ENCODE data around the gene AUNIP.

The AUNIP gene

GRCh38 chr1:25807480-25808390 lies 51.5 kb downstream of the AUNIP start:
- no peak for DNase-seq

DNA sequence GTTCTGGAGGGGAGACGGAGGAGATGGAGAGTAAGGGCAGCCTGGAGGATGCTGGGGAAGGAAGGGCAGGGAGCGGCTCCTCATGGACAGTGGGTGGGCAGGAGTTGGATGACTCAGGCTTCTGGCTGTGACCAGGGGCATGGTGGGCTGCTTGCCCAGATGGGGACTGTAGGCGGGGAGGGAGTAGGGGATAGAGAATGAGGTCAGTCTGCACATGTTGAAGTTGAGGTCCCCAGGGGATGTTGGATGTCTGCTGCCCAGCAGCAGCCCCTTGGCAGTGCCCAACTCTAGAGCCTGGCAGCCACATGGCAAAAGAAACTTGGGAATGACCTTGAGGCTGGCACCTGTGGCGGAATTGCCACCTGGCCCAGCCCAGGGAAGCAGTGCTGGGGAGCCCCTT lies 52.8 kb downstream of the AUNIP start:
- no peak for DNase-seq

DNA sequence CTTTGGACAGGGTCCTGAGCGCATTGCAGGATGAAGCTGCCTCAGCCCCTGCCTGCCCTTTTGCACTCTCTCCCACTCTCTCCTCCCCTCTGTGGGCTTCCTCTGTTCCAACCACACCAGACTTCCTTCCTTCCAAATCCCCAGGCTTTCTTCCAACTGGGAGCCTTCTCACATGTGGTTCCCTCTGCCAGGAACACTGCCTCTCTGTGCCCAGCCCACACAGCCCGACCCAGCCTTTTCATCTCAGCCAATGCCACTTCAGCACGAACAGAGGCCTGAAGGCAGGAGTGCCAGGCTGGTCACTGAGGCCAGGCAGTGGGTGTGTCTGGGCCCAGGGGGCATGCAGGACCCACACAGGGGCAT lies 53.4 kb downstream of the AUNIP start:
- no peak for DNase-seq

DNA sequence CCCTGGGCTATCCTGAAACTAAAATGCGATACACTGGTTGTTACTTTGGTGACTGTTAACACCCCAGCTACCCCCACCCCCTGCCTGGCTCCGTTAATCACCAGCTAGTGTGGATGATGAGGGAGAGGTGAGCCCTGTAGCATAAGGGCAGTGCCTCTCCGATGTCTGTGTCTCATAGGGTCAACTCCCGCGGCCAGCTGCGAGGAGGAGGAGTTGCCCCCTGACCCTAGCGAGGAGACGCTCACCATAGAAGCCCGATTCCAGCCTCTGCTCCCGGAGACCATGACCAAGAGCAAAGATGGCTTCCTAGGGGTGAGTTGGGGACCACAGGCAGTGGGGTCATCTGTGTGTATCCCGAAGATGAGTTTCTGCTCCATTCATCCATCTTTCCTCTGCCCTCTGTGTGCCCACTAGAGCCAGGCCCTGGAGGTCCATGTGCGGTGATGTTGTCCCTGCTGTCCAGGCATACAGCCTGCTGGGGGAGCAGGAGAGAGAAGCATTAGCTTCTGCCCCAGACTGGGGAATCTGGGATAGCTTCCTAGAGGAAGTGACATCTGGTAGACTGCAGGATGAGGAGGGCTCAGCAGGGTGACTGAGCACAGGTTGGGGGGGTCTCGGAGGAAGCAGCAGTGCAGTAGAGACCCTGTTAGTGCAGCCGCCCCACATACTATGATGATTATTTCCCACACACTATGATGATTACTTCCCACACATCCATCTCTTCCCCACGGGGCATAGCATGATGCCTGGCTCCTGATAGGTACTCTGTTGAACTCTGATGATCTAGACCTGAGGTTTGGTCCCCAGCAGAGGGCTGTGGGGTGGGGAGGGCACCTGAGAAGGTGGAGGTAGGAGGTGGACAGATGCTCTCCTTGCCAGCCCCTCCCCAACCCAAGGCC lies 54.0 kb downstream of the AUNIP start:
- DNase-seq, result no peak

GRCh38 chr1:25804244-25804963 lies 54.9 kb downstream of the AUNIP start:
- no peak for DNase-seq

- DNase-seq, result no peak
Observed at GRCh38 chr1:25803368-25803767, 55.9 kb downstream of the AUNIP start.

GRCh38 chr1:25802915-25803314 lies 56.3 kb downstream of the AUNIP start:
- no peak for DNase-seq

- no peak for DNase-seq
Observed at GRCh38 chr1:25800703-25801377, 58.4 kb downstream of the AUNIP start.

GRCh38 chr1:25799935-25800702 lies 59.1 kb downstream of the AUNIP start, which contains the start of gene SELENON:
SELENON (plus strand) TSS chr1:25800193; CDS start chr1:25800231, 38 bp downstream.
- DNase-seq, result peak; percentile 10

GRCh38 chr1:25799352-25799934 lies 59.8 kb downstream of the AUNIP start:
- no peak for DNase-seq

- DNase-seq, result no peak
Observed at GRCh38 chr1:25798666-25799351, 60.4 kb downstream of the AUNIP start.

GRCh38 chr1:25797939-25798338 lies 61.3 kb downstream of the AUNIP start:
- DNase-seq, result peak; percentile 50

DNA sequence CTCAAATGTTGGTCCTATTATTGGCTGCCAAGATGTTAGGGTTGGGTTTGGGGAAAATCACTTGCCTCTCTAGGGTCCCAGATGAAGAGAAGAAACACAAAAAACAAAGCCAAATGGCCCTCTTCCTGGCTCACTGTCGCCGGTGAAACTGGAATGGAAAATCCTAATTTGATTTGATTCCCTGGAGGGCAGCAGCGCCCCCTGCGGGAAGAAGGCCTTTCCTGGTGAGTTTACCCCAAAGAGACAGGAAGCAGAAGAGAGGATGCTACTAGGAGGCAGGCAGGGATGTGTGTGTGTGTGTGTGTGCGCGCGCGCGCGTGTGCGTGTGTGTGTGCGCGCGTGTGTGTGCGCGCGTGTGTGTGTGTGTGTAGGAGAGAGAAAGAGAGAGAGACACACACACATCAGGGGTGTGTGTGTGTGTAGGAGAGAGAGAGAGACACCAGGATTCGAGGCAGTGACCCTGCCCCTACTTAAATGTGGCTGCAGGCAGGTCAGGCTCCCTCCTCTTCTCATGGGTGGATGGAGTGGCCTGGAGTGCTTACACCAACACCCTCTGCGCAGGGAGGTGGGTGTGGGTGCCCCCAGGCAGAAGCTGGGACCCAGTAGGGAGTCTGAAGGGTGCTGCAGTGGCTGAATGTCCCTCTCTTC lies 62.3 kb downstream of the AUNIP start:
- DNase-seq, result peak; percentile 92

GRCh38 chr1:25795946-25796810 lies 63.1 kb downstream of the AUNIP start:
- peak; percentile 45 for DNase-seq

- DNase-seq, result no peak
Observed at GRCh38 chr1:25795211-25795610, 64.0 kb downstream of the AUNIP start.

DNA sequence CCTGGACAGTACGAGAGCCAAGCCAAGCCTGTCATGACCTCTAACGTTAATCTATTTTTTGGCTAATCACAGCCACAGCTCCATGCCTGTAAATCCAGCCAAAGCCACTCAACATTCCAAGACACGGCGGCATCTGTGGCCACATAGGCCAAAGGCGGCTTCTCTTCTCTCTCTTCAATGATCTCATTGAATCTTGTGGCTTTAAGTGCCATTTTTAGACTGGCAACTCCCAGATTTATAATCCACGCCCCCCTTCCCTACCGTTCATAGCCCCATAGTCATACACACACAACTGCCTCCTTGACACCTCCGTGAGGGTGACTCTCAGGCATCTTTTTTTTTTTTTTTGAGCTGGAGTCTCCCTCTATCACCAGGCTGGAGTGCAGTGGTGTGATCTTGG lies 64.9 kb downstream of the AUNIP start:
- no peak for DNase-seq

DNA sequence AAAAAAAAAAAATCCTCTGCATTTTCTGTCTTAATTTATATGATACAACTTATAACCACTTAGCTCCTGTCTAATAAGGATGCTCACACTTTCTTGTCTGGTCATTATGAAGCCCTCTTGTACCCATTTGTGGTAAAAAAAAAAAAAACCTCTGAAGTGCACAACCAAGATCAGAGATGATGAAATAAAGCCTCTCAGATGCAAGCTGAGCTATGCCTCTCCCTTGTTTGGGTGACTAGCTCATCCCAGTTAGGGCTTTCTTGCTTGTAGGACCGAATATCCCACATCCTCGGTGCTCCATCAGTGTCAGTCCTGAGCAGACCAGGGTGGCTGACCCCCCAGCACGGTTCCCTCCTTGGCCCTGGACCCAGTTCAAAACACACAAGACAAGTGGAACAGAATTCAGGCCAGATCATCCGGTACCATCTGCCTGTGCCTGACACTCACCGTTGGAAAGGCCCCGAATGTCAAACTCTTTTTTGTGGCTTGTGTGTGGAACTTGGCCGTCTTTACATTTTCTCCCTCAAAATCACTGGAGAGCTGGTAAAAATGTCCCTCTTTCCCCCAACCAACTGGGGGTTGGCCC lies 65.6 kb downstream of the AUNIP start:
- DNase-seq, result no peak

GRCh38 chr1:25792115-25792514 lies 67.1 kb downstream of the AUNIP start:
- no peak for DNase-seq

GRCh38 chr1:25790472-25790871 lies 68.8 kb downstream of the AUNIP start:
- no peak for DNase-seq

All from NCI-H1694 (cell line).